GM19397 (cell line): ENCODE measurements around the gene FOXP1.
A peak's percentile ranks its signal among the peaks of the same experiment; 100 is the strongest.

Experiments
- ATAC-seq: cut with Tn5 transposase; IDR thresholded peaks from one replicate; pipeline ENCODE4 v1.9.1; 2021; ENCODE audit warnings: mild to moderate bottlenecking, moderate library complexity; ENCODE audit not compliant: unreplicated experiment

The FOXP1 gene

DNA sequence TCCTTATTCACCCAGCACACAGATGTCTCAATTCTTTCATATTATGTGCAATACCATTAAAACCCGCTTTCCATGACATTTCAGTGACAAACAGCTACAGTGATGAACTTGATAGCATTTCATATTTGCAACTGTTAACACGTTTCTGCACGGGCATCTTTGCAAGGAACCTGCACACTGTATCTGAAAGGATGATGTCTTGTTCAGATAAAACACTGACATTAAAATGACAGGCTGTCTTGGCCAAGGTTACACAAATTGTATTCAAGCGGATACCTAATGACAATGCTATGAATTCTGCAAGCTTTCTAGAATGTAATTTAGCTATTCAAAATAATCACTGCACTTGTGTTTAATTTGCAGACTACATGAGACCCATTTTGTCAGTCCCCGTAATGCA, 529.2 kb downstream of the FOXP1 start:
- no peak for ATAC-seq

- no peak for ATAC-seq
Observed at GRCh38 chr3:71053495-71053894, 530.0 kb downstream of the FOXP1 start.

DNA sequence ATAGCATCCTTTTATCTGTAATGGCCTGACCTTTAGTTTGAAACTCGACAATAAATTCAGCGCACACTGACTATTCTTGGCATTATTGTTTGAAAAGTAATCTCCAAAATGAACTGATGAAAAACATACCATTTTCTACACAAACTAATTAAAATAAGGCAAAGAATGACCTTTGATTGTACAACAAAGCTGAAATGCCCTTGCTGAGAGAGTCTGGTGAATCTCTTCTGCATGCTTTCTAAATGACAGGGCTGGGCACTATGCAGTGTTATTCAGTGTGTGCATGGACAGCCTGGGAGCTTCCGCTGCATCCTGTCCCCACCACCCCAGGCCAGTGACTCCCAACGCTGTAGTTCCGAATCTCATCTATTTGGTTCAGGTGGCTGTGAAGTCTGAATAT, 530.8 kb downstream of the FOXP1 start:
- ATAC-seq = no peak

GRCh38 chr3:71051893-71052687, 531.4 kb downstream of the FOXP1 start:
- no peak for ATAC-seq

DNA sequence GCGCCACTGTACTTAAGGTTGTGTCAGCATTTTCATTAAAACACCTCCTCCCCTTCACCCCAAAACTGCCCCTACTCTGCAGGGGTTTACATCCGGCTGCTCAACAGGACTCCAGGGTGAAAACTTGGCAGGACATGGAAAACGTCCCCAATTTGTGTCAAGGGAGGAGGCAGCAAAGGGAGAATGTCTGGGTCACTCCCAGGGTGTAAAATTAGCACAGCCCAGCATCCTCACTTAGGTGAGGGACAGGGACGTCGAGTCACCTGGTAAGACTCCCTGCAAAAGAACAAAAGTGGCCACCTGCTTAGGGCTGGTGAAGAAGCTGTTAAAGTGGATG, 532.3 kb downstream of the FOXP1 start:
- no peak for ATAC-seq

GRCh38 chr3:71050538-71051258, 532.8 kb downstream of the FOXP1 start:
- no peak for ATAC-seq

GRCh38 chr3:71050166-71050537, 533.4 kb downstream of the FOXP1 start:
- ATAC-seq = no peak

- no peak for ATAC-seq
Observed at GRCh38 chr3:71048948-71049347, 534.6 kb downstream of the FOXP1 start.

- ATAC-seq = no peak
Observed at GRCh38 chr3:71047616-71048531, 535.7 kb downstream of the FOXP1 start.

- no peak for ATAC-seq
Observed at GRCh38 chr3:71046791-71047190, 536.7 kb downstream of the FOXP1 start.

GRCh38 chr3:71045917-71046282, 537.6 kb downstream of the FOXP1 start:
- no peak for ATAC-seq

GRCh38 chr3:71045212-71045916, 538.2 kb downstream of the FOXP1 start:
- ATAC-seq = no peak

GRCh38 chr3:71042759-71043158, 540.8 kb downstream of the FOXP1 start:
- ATAC-seq = no peak

- ATAC-seq = no peak
Observed at GRCh38 chr3:71041371-71041770, 542.2 kb downstream of the FOXP1 start.

DNA sequence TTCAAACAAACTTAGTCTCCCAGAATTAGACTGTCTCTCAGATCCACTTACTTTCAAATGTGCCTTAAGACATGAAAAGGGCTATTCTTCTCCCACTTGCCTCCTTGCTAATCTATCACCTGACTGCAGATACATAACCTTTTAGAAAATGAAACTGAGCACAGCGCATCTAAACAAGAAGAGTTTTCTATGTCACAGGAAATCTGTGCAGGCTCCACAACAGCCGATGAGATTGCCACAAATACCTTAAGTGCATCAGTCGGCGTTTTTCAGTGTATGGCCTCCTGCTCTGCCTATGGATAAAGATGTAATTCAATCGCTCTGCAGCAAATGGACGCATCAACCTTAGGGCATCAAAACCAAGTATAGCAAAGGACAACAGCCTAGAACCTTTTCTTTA, 544.2 kb downstream of the FOXP1 start:
- ATAC-seq = peak; percentile 58

GRCh38 chr3:71037775-71038174, 545.8 kb downstream of the FOXP1 start:
- no peak for ATAC-seq

DNA sequence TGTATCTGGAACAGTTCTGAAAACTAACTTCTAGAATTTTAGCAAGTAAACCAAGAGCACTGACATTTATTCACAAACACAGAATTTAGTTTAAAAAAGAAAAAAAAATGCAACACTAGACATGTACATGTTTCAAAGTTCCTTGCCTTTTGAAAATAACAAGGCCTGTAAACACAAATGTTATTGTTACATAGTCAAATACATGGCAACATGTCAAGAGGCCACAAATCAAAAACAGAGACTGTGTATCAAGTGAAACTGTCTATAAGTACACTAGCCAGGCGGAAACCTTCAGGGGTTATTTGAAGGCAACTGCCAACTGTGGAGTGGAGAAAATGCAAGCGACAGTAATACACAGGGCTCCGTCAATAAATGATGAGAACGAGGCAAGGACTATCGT, 547.6 kb downstream of the FOXP1 start:
- ATAC-seq = no peak

- ATAC-seq = no peak
Observed at GRCh38 chr3:71035314-71035713, 548.2 kb downstream of the FOXP1 start.

GRCh38 chr3:71033681-71034220, 549.8 kb downstream of the FOXP1 start:
- no peak for ATAC-seq

GRCh38 chr3:71031914-71032521, 551.5 kb downstream of the FOXP1 start:
- no peak for ATAC-seq
